GM10847 (cell line): ENCODE measurements around the gene CCDC150.

ENCODE experiments used
- POLR2A ChIP-seq: IDR thresholded peaks from 2 replicates; pipeline ENCODE4 v1.6.1; 2011; ENCODE audit not compliant: insufficient read length; ENCODE audit errors: extremely low read depth

Gene CCDC150

GRCh38 chr2:196677404-196677803 lies 37.9 kb downstream of the CCDC150 start:
- no peak for TF ChIP-seq POLR2A

GRCh38 chr2:196679368-196679767 lies 39.9 kb downstream of the CCDC150 start:
- no peak for TF ChIP-seq POLR2A

- no peak for TF ChIP-seq POLR2A
Measured at GRCh38 chr2:196681510-196681909, 42.0 kb downstream of the CCDC150 start.

GRCh38 chr2:196685792-196686191 lies 46.3 kb downstream of the CCDC150 start:
- TF ChIP-seq POLR2A = no peak

GRCh38 chr2:196696423-196697079 lies 57.0 kb downstream of the CCDC150 start:
- TF ChIP-seq POLR2A = no peak

GRCh38 chr2:196697825-196698224 lies 58.3 kb downstream of the CCDC150 start:
- no peak for TF ChIP-seq POLR2A

GRCh38 chr2:196702641-196703040 lies 63.1 kb downstream of the CCDC150 start:
- TF ChIP-seq POLR2A = no peak

- no peak for TF ChIP-seq POLR2A
Measured at GRCh38 chr2:196703695-196704094, 64.2 kb downstream of the CCDC150 start.

GRCh38 chr2:196711625-196712024 lies 72.1 kb downstream of the CCDC150 start:
- no peak for TF ChIP-seq POLR2A

GRCh38 chr2:196712867-196713266 lies 73.4 kb downstream of the CCDC150 start:
- no peak for TF ChIP-seq POLR2A

GRCh38 chr2:196718419-196719109 lies 79.0 kb downstream of the CCDC150 start:
- TF ChIP-seq POLR2A = no peak

GRCh38 chr2:196719110-196719872 lies 79.8 kb downstream of the CCDC150 start:
- TF ChIP-seq POLR2A = no peak

- no peak for TF ChIP-seq POLR2A
Measured at GRCh38 chr2:196723571-196723970, 84.1 kb downstream of the CCDC150 start.

GRCh38 chr2:196725218-196725617 lies 85.7 kb downstream of the CCDC150 start:
- no peak for TF ChIP-seq POLR2A

- no peak for TF ChIP-seq POLR2A
Measured at GRCh38 chr2:196725882-196726281, 86.4 kb downstream of the CCDC150 start.

GRCh38 chr2:196729418-196729817 lies 89.9 kb downstream of the CCDC150 start:
- TF ChIP-seq POLR2A = no peak
